Smooth muscle cell (in vitro differentiated cells): ENCODE results near the gene ZBTB12. TPM values are rescaled to one million over a fixed set of nuclear protein-coding genes. Genes with fewer than 3 reads are reported as not detected.
"Not testable (repeated sequence)": the region's sequence is repeated elsewhere in the genome, so short reads cannot be mapped to it uniquely, and the experiment has no call there.

ENCODE experiments used
- DNase-seq: peaks from one replicate; lab custom pipeline; 2025; ENCODE audit not compliant: unreplicated experiment; lab: John Stamatoyannopoulos, UW
- H2AFZ ChIP-seq: fragments of 200-600 bp; sonication (generic); 2 replicates; pipeline ENCODE4 v1.6.0; 2016; ENCODE audit warnings: antibody characterized with exemption, low read depth, mild to moderate bottlenecking
- H3F3A ChIP-seq: fragments of 200-600 bp; sonication (generic); 2 replicates; pipeline ENCODE4 v1.6.0; 2017; ENCODE audit warnings: antibody characterized with exemption, low read depth
- H3K27ac ChIP-seq: fragments of 200-600 bp; sonication (generic); 2 replicates; pipeline ENCODE4 v1.5.1; 2016; ENCODE audit warnings: low read depth, mild to moderate bottlenecking
- H3K27me3 ChIP-seq: fragments of 200-600 bp; sonication (generic); 2 replicates; pipeline ENCODE4 v1.6.1; 2016; ENCODE audit warnings: low read depth, mild to moderate bottlenecking
- H3K36me3 ChIP-seq: fragments of 200-600 bp; sonication (generic); 2 replicates; pipeline ENCODE4 v1.5.1; 2016; ENCODE audit warnings: low read depth
- H3K4me1 ChIP-seq: fragments of 200-600 bp; sonication (generic); 2 replicates; pipeline ENCODE4 v1.5.1; 2016; ENCODE audit warnings: low read depth
- H3K4me2 ChIP-seq: fragments of 200-600 bp; sonication (generic); 2 replicates; pipeline ENCODE4 v1.6.0; 2016; ENCODE audit warnings: mild to moderate bottlenecking
- H3K4me3 ChIP-seq: fragments of 200-600 bp; sonication (generic); 2 replicates; pipeline ENCODE4 v1.5.1; 2016; ENCODE audit warnings: mild to moderate bottlenecking
- H3K79me2 ChIP-seq: fragments of 200-600 bp; sonication (generic); 2 replicates; pipeline ENCODE4 v1.6.0; 2016; ENCODE audit warnings: low read depth, mild to moderate bottlenecking
- H3K9ac ChIP-seq: fragments of 200-600 bp; sonication (generic); 2 replicates; pipeline ENCODE4 v1.6.0; 2016; ENCODE audit warnings: low read depth
- H3K9me3 ChIP-seq: fragments of 200-600 bp; sonication (generic); replicated peaks from 2 replicates; pipeline ENCODE4 v1.5.1; 2016; ENCODE audit warnings: low read depth
- H4K20me1 ChIP-seq: fragments of 200-600 bp; sonication (generic); 2 replicates; pipeline ENCODE4 v1.6.0; 2016; ENCODE audit warnings: low read depth
- WGBS: methylation state at CpG from one replicate; pipeline ENCODE4 v1.1.7; 2016; ENCODE audit warnings: low lambda C conversion rate; 5-methylcytosine and 5-hydroxymethylcytosine counted together
- polyA plus RNA-seq: library from polyadenylated mRNA; unstranded; fragments of >200 nt; fragmentation: Nextera tagmentation; extraction: Ambion mirVana; gene quantifications from 2 replicates; pipeline ENCODE4 v1.2.1, GENCODE V29; 2016
- small RNA-seq: library from RNA; depleted of rRNA; stranded (forward); fragments of <200 nt; gene quantifications from one replicate; pipeline ENCODE3, GENCODE V24; 2014
- total RNA-seq: library from RNA; depleted of rRNA; stranded (reverse); fragments of >200 nt; gene quantifications from 2 replicates; pipeline ENCODE4 v1.2.3, GENCODE V29; 2014
- TF ChIP-seq, protein P1 (sequence below): fragments of 200-600 bp; sonication (generic); IDR thresholded peaks from 2 replicates; pipeline ENCODE4 v1.5.1; 2017; ENCODE audit warnings: borderline replicate concordance, mild to moderate bottlenecking, antibody characterized with exemption; ENCODE audit not compliant: insufficient read depth, poor library complexity, severe bottlenecking

ZBTB12 gene
- total and polyA plus RNA-seq, 2 experiments from 2014 or later = 0.04 TPM; not detected in 1

- H3K4me3 ChIP-seq, H3F3A ChIP-seq, H4K20me1 ChIP-seq, H2AFZ ChIP-seq, H3K27me3 ChIP-seq, H3K9me3 ChIP-seq, H3K27ac ChIP-seq, H3K36me3 ChIP-seq, DNase-seq, H3K4me1 ChIP-seq, H3K9ac ChIP-seq, H3K79me2 ChIP-seq: not testable (repeated sequence)
- H3K4me2 ChIP-seq = peak overlapping the region; percentile 61
- 68% methylated on average over 34 of the region's 35 CpGs for WGBS
Measured at GRCh38 chr6:31851980-31852718, 49.7 kb downstream of the ZBTB12 start.

- DNase-seq = no peak
- Histone ChIP-seq H3K79me2 (no peaks in the 10 kb centered on the region), H3K27ac (no peak overlapping the region), H3K9me3 (no peaks in the 10 kb centered on the region), H3K36me3 (no peaks in the 10 kb centered on the region), H3K4me2 (peak overlapping the region; percentile 61), H4K20me1 (no peaks in the 10 kb centered on the region), H3K4me3 (no peak overlapping the region), H2AFZ (no peak overlapping the region), H3F3A (no peaks in the 10 kb centered on the region), H3K9ac (no peak overlapping the region), H3K27me3 (no peaks in the 10 kb centered on the region), H3K4me1 (no peaks in the 10 kb centered on the region)
- 79% methylated on average over 2 of the region's 2 CpGs for WGBS
- TF ChIP-seq, protein P1, sequence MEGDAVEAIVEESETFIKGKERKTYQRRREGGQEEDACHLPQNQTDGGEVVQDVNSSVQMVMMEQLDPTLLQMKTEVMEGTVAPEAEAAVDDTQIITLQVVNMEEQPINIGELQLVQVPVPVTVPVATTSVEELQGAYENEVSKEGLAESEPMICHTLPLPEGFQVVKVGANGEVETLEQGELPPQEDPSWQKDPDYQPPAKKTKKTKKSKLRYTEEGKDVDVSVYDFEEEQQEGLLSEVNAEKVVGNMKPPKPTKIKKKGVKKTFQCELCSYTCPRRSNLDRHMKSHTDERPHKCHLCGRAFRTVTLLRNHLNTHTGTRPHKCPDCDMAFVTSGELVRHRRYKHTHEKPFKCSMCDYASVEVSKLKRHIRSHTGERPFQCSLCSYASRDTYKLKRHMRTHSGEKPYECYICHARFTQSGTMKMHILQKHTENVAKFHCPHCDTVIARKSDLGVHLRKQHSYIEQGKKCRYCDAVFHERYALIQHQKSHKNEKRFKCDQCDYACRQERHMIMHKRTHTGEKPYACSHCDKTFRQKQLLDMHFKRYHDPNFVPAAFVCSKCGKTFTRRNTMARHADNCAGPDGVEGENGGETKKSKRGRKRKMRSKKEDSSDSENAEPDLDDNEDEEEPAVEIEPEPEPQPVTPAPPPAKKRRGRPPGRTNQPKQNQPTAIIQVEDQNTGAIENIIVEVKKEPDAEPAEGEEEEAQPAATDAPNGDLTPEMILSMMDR = no peak
Measured at GRCh38 chr6:31851485-31851832, 50.4 kb downstream of the ZBTB12 start.

GRCh38 chr6:31850765-31851484 is 51.0 kb downstream of the ZBTB12 start:
- H2AFZ ChIP-seq = no peak overlapping the region
- H3K4me1 ChIP-seq = no peaks in the 10 kb centered on the region
- H3K36me3 ChIP-seq = no peaks in the 10 kb centered on the region
- no peak overlapping the region for H3K4me2 ChIP-seq
- H3K9ac ChIP-seq = no peak overlapping the region
- no peaks in the 10 kb centered on the region for H3K79me2 ChIP-seq
- no peaks in the 10 kb centered on the region for H4K20me1 ChIP-seq
- H3K4me3 ChIP-seq = no peak overlapping the region
- no peaks in the 10 kb centered on the region for H3F3A ChIP-seq
- H3K9me3 ChIP-seq = no peaks in the 10 kb centered on the region
- TF ChIP-seq, protein P1 = no peak
- no peaks in the 10 kb centered on the region for H3K27me3 ChIP-seq
- no peak overlapping the region for H3K27ac ChIP-seq
- DNase-seq = no peak
- 98% methylated on average over 2 of the region's 2 CpGs for WGBS

Small RNAs within 50 kb of the gene (small RNA-seq; reads per million reads assigned to genes)
- not detected for gene AL645922.1

Other genes with a start within 250 kb of the ZBTB12 start
Only the 30 nearest of the 37 such genes appear.
- gene LY6G5C, start 221.0 kb downstream of the ZBTB12 start, total RNA-seq = 0.18 and 0.67 TPM in 2 replicates
- gene LY6G5C, start 221.0 kb downstream of the ZBTB12 start, polyA plus RNA-seq = 3.8 and 5.2 TPM in 2 replicates
- gene ABHD16A, start 198.8 kb downstream of the ZBTB12 start, total RNA-seq = 24.9 and 32.8 TPM in 2 replicates
- gene ABHD16A, start 198.8 kb downstream of the ZBTB12 start, polyA plus RNA-seq = 39.9 and 40.5 TPM in 2 replicates
- gene LY6G6F, start 195.2 kb downstream of the ZBTB12 start, total RNA-seq = not detected in 2 replicates
- not detected in 2 replicates for gene LY6G6F, start 195.2 kb downstream of the ZBTB12 start, polyA plus RNA-seq
- not detected in 2 replicates for gene LY6G6D, start 186.7 kb downstream of the ZBTB12 start, total RNA-seq
- not detected in 2 replicates for gene LY6G6D, start 186.7 kb downstream of the ZBTB12 start, polyA plus RNA-seq
- gene LY6G6C, start 180.3 kb downstream of the ZBTB12 start, total RNA-seq = 3.8 and 5.2 TPM in 2 replicates
- 3.9 and 7.2 TPM in 2 replicates for gene LY6G6C, start 180.3 kb downstream of the ZBTB12 start, polyA plus RNA-seq
- gene MPIG6B, start 178.7 kb downstream of the ZBTB12 start, total RNA-seq = 0.09 TPM in 1 of 2 replicates, not detected in the other
- 1.1 TPM in 1 of 2 replicates, not detected in the other for gene MPIG6B, start 178.7 kb downstream of the ZBTB12 start, polyA plus RNA-seq
- 62.9 and 104 TPM in 2 replicates for gene DDAH2, start 172.8 kb downstream of the ZBTB12 start, total RNA-seq
- gene DDAH2, start 172.8 kb downstream of the ZBTB12 start, polyA plus RNA-seq = 122 and 134 TPM in 2 replicates
- 373 and 417 TPM in 2 replicates for gene CLIC1, start 165.6 kb downstream of the ZBTB12 start, total RNA-seq
- gene CLIC1, start 165.6 kb downstream of the ZBTB12 start, polyA plus RNA-seq = 610 and 628 TPM in 2 replicates
- 10.6 and 15.4 TPM in 2 replicates for gene MSH5, start 162.1 kb downstream of the ZBTB12 start, total RNA-seq
- 4.7 and 10.5 TPM in 2 replicates for gene MSH5, start 162.1 kb downstream of the ZBTB12 start, polyA plus RNA-seq
- gene SAPCD1, start 139.4 kb downstream of the ZBTB12 start, total RNA-seq = not detected in 2 replicates
- gene SAPCD1, start 139.4 kb downstream of the ZBTB12 start, polyA plus RNA-seq = 1.4 and 1.8 TPM in 2 replicates
- 0.22 and 0.58 TPM in 2 replicates for gene VWA7, start 124.8 kb downstream of the ZBTB12 start, total RNA-seq
- gene VWA7, start 124.8 kb downstream of the ZBTB12 start, polyA plus RNA-seq = 0.08 and 0.28 TPM in 2 replicates
- gene VARS1, start 106.3 kb downstream of the ZBTB12 start, total RNA-seq = 31.9 and 60.8 TPM in 2 replicates
- 76.9 and 80.8 TPM in 2 replicates for gene VARS1, start 106.3 kb downstream of the ZBTB12 start, polyA plus RNA-seq
- gene LSM2, start 95.1 kb downstream of the ZBTB12 start, total RNA-seq = 62.0 and 91.2 TPM in 2 replicates
- gene LSM2, start 95.1 kb downstream of the ZBTB12 start, polyA plus RNA-seq = 73.6 and 81.6 TPM in 2 replicates
- 0.63 and 0.94 TPM in 2 replicates for gene HSPA1L, start 86.8 kb downstream of the ZBTB12 start, total RNA-seq
- gene HSPA1L, start 86.8 kb downstream of the ZBTB12 start, polyA plus RNA-seq = 0.19 and 1.0 TPM in 2 replicates
- gene HSPA1A, start 86.5 kb downstream of the ZBTB12 start, total RNA-seq = 52.6 and 59.5 TPM in 2 replicates
- 61.2 and 71.6 TPM in 2 replicates for gene HSPA1A, start 86.5 kb downstream of the ZBTB12 start, polyA plus RNA-seq
- gene HSPA1B, start 74.3 kb downstream of the ZBTB12 start, total RNA-seq = 33.6 and 43.1 TPM in 2 replicates
- gene HSPA1B, start 74.3 kb downstream of the ZBTB12 start, polyA plus RNA-seq = 30.7 and 36.7 TPM in 2 replicates
- gene NEU1, start 39.3 kb downstream of the ZBTB12 start, total RNA-seq = 40.0 and 47.5 TPM in 2 replicates
- gene NEU1, start 39.3 kb downstream of the ZBTB12 start, polyA plus RNA-seq = 52.1 and 52.7 TPM in 2 replicates
- 0.72 and 0.85 TPM in 2 replicates for gene SLC44A4, start 23.1 kb downstream of the ZBTB12 start, total RNA-seq
- 0.30 and 0.52 TPM in 2 replicates for gene SLC44A4, start 23.1 kb downstream of the ZBTB12 start, polyA plus RNA-seq
- gene EHMT2, start 4.4 kb downstream of the ZBTB12 start, total RNA-seq = 17.4 and 17.6 TPM in 2 replicates
- 33.9 and 38.9 TPM in 2 replicates for gene EHMT2, start 4.4 kb downstream of the ZBTB12 start, polyA plus RNA-seq
- 0.27 TPM in 1 of 2 replicates, not detected in the other for gene C2, start 25.6 kb upstream of the ZBTB12 start, total RNA-seq
- 0.37 TPM in 2 replicates for gene C2, start 25.6 kb upstream of the ZBTB12 start, polyA plus RNA-seq
- gene CFB, start 44.0 kb upstream of the ZBTB12 start, total RNA-seq = not detected in 2 replicates
- 2.3 and 4.1 TPM in 2 replicates for gene CFB, start 44.0 kb upstream of the ZBTB12 start, polyA plus RNA-seq
- gene NELFE, start 56.9 kb upstream of the ZBTB12 start, total RNA-seq = 78.6 and 91.5 TPM in 2 replicates
- 125 and 134 TPM in 2 replicates for gene NELFE, start 56.9 kb upstream of the ZBTB12 start, polyA plus RNA-seq
- 24.6 and 27.6 TPM in 2 replicates for gene SKIC2, start 57.1 kb upstream of the ZBTB12 start, total RNA-seq
- gene SKIC2, start 57.1 kb upstream of the ZBTB12 start, polyA plus RNA-seq = 55.0 and 56.0 TPM in 2 replicates
- 7.8 and 11.0 TPM in 2 replicates for gene DXO, start 70.1 kb upstream of the ZBTB12 start, total RNA-seq
- gene DXO, start 70.1 kb upstream of the ZBTB12 start, polyA plus RNA-seq = 21.9 and 23.5 TPM in 2 replicates
- 2.8 and 4.6 TPM in 2 replicates for gene C4A, start 80.0 kb upstream of the ZBTB12 start, total RNA-seq
- 1.7 and 4.4 TPM in 2 replicates for gene C4A, start 80.0 kb upstream of the ZBTB12 start, polyA plus RNA-seq
- 1.7 and 3.8 TPM in 2 replicates for gene C4B, start 112.7 kb upstream of the ZBTB12 start, total RNA-seq
- 1.3 and 2.9 TPM in 2 replicates for gene C4B, start 112.7 kb upstream of the ZBTB12 start, polyA plus RNA-seq
- 0.58 TPM in 1 of 2 replicates, not detected in the other for gene CYP21A2, start 136.3 kb upstream of the ZBTB12 start, total RNA-seq
- gene CYP21A2, start 136.3 kb upstream of the ZBTB12 start, polyA plus RNA-seq = 0.38 TPM in 1 of 2 replicates, not detected in the other
- gene TNXB, start 207.3 kb upstream of the ZBTB12 start, total RNA-seq = 1.1 and 1.8 TPM in 2 replicates
- 1.1 and 4.3 TPM in 2 replicates for gene TNXB, start 207.3 kb upstream of the ZBTB12 start, polyA plus RNA-seq
- 22.2 and 23.0 TPM in 2 replicates for gene ATF6B, start 226.2 kb upstream of the ZBTB12 start, total RNA-seq
- gene ATF6B, start 226.2 kb upstream of the ZBTB12 start, polyA plus RNA-seq = 22.5 and 39.8 TPM in 2 replicates
- gene FKBPL, start 228.2 kb upstream of the ZBTB12 start, total RNA-seq = 5.3 and 6.5 TPM in 2 replicates
- 5.4 and 7.7 TPM in 2 replicates for gene FKBPL, start 228.2 kb upstream of the ZBTB12 start, polyA plus RNA-seq